ENCODE results near the gene SNN. TPM values are rescaled to one million over a fixed set of nuclear protein-coding genes. Genes with fewer than 3 reads are reported as not detected.

The SNN gene
- total and polyA plus RNA-seq, 4 donors: 9.4 to 29.0 (median 18.9) TPM

DNA sequence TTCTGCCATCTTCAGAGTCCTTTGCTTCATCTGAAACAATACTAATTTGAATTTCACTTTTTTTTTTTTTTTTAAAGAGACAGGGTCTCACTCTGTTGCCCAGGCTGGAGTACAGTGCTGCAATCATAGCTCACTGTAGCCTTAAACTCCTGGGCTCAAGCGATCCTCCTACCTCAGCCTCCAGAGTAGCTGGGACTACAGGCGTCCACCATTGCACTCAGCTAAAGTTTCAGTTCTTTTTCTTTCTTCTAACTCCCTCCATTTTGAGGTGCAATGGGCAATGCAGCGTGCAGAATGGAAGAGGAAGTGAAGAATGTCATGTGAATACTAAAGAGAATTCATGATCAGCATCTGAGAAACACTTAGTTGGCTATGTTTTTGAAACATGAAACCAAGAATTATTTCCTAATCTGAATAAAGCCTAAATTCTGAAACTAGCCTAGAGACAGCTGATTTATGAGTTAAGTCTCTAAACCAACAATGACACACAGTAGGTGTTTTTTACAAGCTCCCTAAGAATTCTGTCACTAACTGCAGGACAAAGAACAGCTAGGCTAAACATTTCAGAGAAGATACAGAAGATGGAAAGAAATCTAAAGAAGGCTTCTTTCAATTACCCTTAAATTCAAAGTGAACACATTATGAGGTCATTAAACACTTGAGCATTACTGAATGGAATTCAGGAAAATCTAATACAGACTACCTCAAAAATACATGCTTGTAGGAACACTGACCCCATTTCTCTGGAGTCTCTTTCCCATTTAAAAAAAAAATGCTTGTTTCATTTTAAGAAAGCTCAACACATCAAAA lies 21.0 kb downstream of the SNN start:
- Histone ChIP-seq H3K9ac (ENCODE audit: insufficient read depth in 1 of 2, low read length in 2 of 2) (no peak overlapping the region), H3K36me3 (ENCODE audit: control insufficient read depth in 4 of 4, insufficient read depth in 4 of 4, low read length in 4 of 4) (peaks cover 16 to 41% (median 28%) of the 10 kb centered on the region in 4 donors), H3K4me1 (ENCODE audit: control insufficient read depth in 5 of 5, insufficient read depth in 5 of 5, low read length in 5 of 5) (peaks cover 1 to 14% (median 8%) of the 10 kb centered on the region in 5 donors)

DNA sequence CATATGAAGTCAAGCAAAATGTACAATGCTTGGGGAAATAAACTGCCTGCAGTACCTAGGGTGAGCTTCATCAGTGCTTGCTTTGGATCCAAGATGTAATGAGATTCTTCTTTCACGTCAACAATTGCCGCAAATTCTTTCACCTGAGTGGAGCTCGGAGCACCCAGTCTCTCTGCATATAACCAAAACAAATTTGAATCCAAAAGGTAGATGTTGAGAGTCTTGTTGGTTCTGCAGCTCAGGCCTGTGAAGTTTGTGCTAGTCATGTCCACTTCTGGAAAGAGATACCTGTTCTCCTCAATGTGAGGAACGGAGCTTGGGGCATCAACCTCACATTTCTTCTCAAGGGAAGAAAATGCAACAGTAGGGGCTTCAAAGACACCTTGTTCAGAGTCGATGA lies 23.0 kb downstream of the SNN start:
- H3K4me3 ChIP-seq: no peak overlapping the region
- no peaks in the 10 kb centered on the region for H3K9me3 ChIP-seq (ENCODE audit: control insufficient read depth in 4 of 4, insufficient read depth in 3 of 4, low read length in 3 of 4)
- peaks cover 1 to 14% (median 8%) of the 10 kb centered on the region in 5 donors for H3K4me1 ChIP-seq (ENCODE audit: control insufficient read depth in 5 of 5, insufficient read depth in 5 of 5, low read length in 5 of 5)
- H3K27ac ChIP-seq (ENCODE audit: low read depth in 1 of 2, low read length in 1 of 2): no peak overlapping the region
- TF ChIP-seq, protein P1, sequence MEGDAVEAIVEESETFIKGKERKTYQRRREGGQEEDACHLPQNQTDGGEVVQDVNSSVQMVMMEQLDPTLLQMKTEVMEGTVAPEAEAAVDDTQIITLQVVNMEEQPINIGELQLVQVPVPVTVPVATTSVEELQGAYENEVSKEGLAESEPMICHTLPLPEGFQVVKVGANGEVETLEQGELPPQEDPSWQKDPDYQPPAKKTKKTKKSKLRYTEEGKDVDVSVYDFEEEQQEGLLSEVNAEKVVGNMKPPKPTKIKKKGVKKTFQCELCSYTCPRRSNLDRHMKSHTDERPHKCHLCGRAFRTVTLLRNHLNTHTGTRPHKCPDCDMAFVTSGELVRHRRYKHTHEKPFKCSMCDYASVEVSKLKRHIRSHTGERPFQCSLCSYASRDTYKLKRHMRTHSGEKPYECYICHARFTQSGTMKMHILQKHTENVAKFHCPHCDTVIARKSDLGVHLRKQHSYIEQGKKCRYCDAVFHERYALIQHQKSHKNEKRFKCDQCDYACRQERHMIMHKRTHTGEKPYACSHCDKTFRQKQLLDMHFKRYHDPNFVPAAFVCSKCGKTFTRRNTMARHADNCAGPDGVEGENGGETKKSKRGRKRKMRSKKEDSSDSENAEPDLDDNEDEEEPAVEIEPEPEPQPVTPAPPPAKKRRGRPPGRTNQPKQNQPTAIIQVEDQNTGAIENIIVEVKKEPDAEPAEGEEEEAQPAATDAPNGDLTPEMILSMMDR (IDR thresholded peaks at IDR 0.05; ENCODE audit: control extremely low read depth, extremely low read depth): no peak
- no peaks in the 10 kb centered on the region for H3K27me3 ChIP-seq (ENCODE audit: control insufficient read depth in 3 of 3, insufficient read depth in 3 of 3, low read length in 2 of 3)
- ATAC-seq (ENCODE audit: insufficient read depth, low FRiP score): no peak
- no peak overlapping the region for H3K9ac ChIP-seq (ENCODE audit: insufficient read depth in 1 of 2, low read length in 2 of 2)
- WGBS, 2 donors: 96 to 97% methylated on average over 5 of the region's 5 CpGs
- no peak for DNase-seq
- peaks cover 12 to 35% (median 34%) of the 10 kb centered on the region in 4 donors for H3K36me3 ChIP-seq (ENCODE audit: control insufficient read depth in 4 of 4, insufficient read depth in 4 of 4, low read length in 4 of 4)

More for the DNA sequence above, 21.0 kb downstream of the SNN start:
- peak; percentile 22 for ATAC-seq (ENCODE audit: insufficient read depth, low FRiP score)
- H3K9me3 ChIP-seq (ENCODE audit: control insufficient read depth in 4 of 4, insufficient read depth in 3 of 4, low read length in 3 of 4): no peaks in the 10 kb centered on the region
- H3K27ac ChIP-seq (ENCODE audit: low read depth in 1 of 2, low read length in 1 of 2): no peak overlapping the region
- no peaks in the 10 kb centered on the region for H3K27me3 ChIP-seq (ENCODE audit: control insufficient read depth in 3 of 3, insufficient read depth in 3 of 3, low read length in 2 of 3)
- 66 to 75% methylated on average over 3 of the region's 3 CpGs for WGBS, 2 donors
- TF ChIP-seq, protein P1 (IDR thresholded peaks at IDR 0.05; ENCODE audit: control extremely low read depth, extremely low read depth): no peak
- H3K4me3 ChIP-seq: no peak overlapping the region
- DNase-seq: peak in 1 of 3 donors; percentile 26

DNA sequence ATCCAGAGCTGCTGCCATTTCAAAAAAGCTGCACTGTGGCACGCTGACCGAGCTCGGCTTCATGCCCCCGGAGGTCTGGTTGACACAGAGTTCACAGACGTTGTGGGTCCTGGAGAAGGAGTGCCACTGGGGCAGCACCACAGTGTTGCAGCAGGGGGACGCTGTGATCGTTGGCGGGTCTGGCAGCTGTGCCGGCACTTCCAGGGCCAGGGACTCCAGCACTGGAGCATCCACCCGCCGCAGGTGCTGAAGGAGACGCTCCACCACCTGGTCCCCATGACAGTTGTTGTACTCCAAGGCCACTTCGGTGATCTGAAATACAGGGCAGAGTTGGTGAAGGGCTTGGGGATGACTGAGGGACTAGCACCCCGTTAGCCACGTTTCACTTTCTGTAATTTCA lies 23.5 kb downstream of the SNN start:
- Histone ChIP-seq H3K9me3 (ENCODE audit: control insufficient read depth in 4 of 4, insufficient read depth in 3 of 4, low read length in 3 of 4) (no peaks in the 10 kb centered on the region), H3K36me3 (ENCODE audit: control insufficient read depth in 4 of 4, insufficient read depth in 4 of 4, low read length in 4 of 4) (peaks cover 14 to 40% (median 38%) of the 10 kb centered on the region in 4 donors), H3K9ac (ENCODE audit: insufficient read depth in 1 of 2, low read length in 2 of 2) (no peak overlapping the region), H3K27me3 (ENCODE audit: control insufficient read depth in 3 of 3, insufficient read depth in 3 of 3, low read length in 2 of 3) (no peaks in the 10 kb centered on the region), H3K4me1 (ENCODE audit: control insufficient read depth in 5 of 5, insufficient read depth in 5 of 5, low read length in 5 of 5) (peaks cover 1 to 10% (median 8%) of the 10 kb centered on the region in 5 donors), H3K4me3 (no peak overlapping the region), H3K27ac (ENCODE audit: low read depth in 1 of 2, low read length in 1 of 2) (no peak overlapping the region)
- TF ChIP-seq, protein P1 (IDR thresholded peaks at IDR 0.05; ENCODE audit: control extremely low read depth, extremely low read depth): no peak
- DNase-seq (no peak), ATAC-seq (ENCODE audit: insufficient read depth, low FRiP score) (no peak)
- 96% methylated on average over 15 of the region's 15 CpGs for WGBS, 2 donors

Data from lung (tissue), 12 donors.